B cell (primary cell): ENCODE results near the gene GPR142. TPM values are rescaled to one million over a fixed set of nuclear protein-coding genes. Genes with fewer than 3 reads are reported as not detected.

Experiments used
- ATAC-seq: fragments of 200-7000 bp; cut with Tn5 transposase; one replicate; pipeline ENCODE4 v1.10.0; 2021; ENCODE audit warnings: low read depth, mild to moderate bottlenecking, moderate number of reproducible peaks, moderate library complexity
- CTCF ChIA-PET: fragments of 350-600 bp; sonication (Branson Sonifier 250); formaldehyde crosslinking; loops from one replicate; lab custom pipeline; 2021; ENCODE audit warnings: antibody characterized with exemption, inconsistent platforms; lab: Charles Lee
- POLR2A ChIA-PET: fragments of 350-600 bp; sonication (Branson Sonifier 250); formaldehyde crosslinking; loops from one replicate; lab custom pipeline; 2021; ENCODE audit warnings: antibody characterized with exemption; lab: Charles Lee
- DNase-seq: peaks from one replicate; pipeline ENCODE4 v3.0.0; 2013
- H2AFZ ChIP-seq: 2 replicates; pipeline ENCODE4 v1.6.1; 2012; ENCODE audit warnings: mild to moderate bottlenecking, low read depth, low read length; ENCODE audit not compliant: insufficient read depth, poor library complexity, severe bottlenecking
- H3K27ac ChIP-seq, 2 donors: 1 replicate in 1 of 2; 2 replicates in 1 of 2; pipeline ENCODE4 v1.5.1; 2012 to 2013; ENCODE audit warnings: low read length in 2 of 2, mild to moderate bottlenecking in 2 of 2, moderate library complexity in 1 of 2
- H3K27me3 ChIP-seq, 4 experiments: fragments of 200-600 bp in 1 of 4; sonication (generic) in 1 of 4; replicated peaks in 1 of 4; 1 replicate in 2 of 4; 2 replicates in 2 of 4; pipeline versions ENCODE4 v1.6.1 to v1.7.0; 2013 to 2016; ENCODE audit warnings: low read length in 3 of 4, mild to moderate bottlenecking in 2 of 4, mixed read lengths in 1 of 4, moderate library complexity in 1 of 4; ENCODE audit not compliant: insufficient read depth in 4 of 4, control insufficient read depth in 3 of 4; ENCODE audit errors: control extremely low read depth in 1 of 4
- H3K36me3 ChIP-seq, 2 experiments: replicated peaks in 1 of 2; 1 replicate in 1 of 2; 2 replicates in 1 of 2; pipeline versions ENCODE4 v1.6.1 to v1.7.1; 2013; ENCODE audit warnings: low read length in 1 of 2; ENCODE audit not compliant: insufficient read depth in 2 of 2, control insufficient read depth in 1 of 2; ENCODE audit errors: control extremely low read depth in 1 of 2, extremely low read depth in 1 of 2
- H3K4me1 ChIP-seq, 2 donors: fragments of 200-600 bp in 1 of 2; sonication (generic) in 1 of 2; 1 replicate in 1 of 2; 2 replicates in 1 of 2; pipeline versions ENCODE4 v1.5.1 to v1.6.1; 2013 to 2017; ENCODE audit warnings: low read length in 2 of 2; ENCODE audit not compliant: control insufficient read depth in 2 of 2, insufficient read depth in 2 of 2
- H3K4me2 ChIP-seq: replicated peaks from 2 replicates; pipeline ENCODE3; 2012; ENCODE audit warnings: mild to moderate bottlenecking, low read depth, low read length; ENCODE audit not compliant: poor library complexity, severe bottlenecking
- H3K4me3 ChIP-seq, 5 experiments: fragments of 200-600 bp in 1 of 5; sonication (generic) in 1 of 5; 1 replicate in 3 of 5; 2 replicates in 2 of 5; pipeline versions ENCODE4 v1.5.1 to v1.7.0; 2011 to 2016; ENCODE audit warnings: low read length in 4 of 5, mild to moderate bottlenecking in 4 of 5, low read depth in 2 of 5, control low read depth in 1 of 5, moderate library complexity in 1 of 5; ENCODE audit not compliant: insufficient read depth in 1 of 5; ENCODE audit errors: control extremely low read depth in 1 of 5, extremely low read depth in 1 of 5
- H3K79me2 ChIP-seq: fragments of 200-600 bp; sonication (generic); one replicate; pipeline ENCODE4 v1.6.0; 2016; ENCODE audit warnings: low read length; ENCODE audit not compliant: control insufficient read depth, insufficient read depth
- H3K9ac ChIP-seq: fragments of 200-600 bp; sonication (generic); 2 replicates; pipeline ENCODE4 v1.6.1; 2017; ENCODE audit warnings: mild to moderate bottlenecking, low read length, moderate library complexity
- H3K9me3 ChIP-seq, 3 donors: one replicate each; pipeline versions ENCODE4 v1.6.1 to v1.7.1; 2013; ENCODE audit warnings: low read length in 2 of 3; ENCODE audit not compliant: control insufficient read depth in 2 of 3, insufficient read depth in 1 of 3; ENCODE audit errors: control extremely low read depth in 1 of 3
- H4K20me1 ChIP-seq: 2 replicates; pipeline ENCODE4 v1.6.0; 2012; ENCODE audit warnings: mild to moderate bottlenecking, low read length; ENCODE audit not compliant: insufficient read depth, control insufficient read depth, poor library complexity, severe bottlenecking
- H3K27ac Mint-ChIP-seq: one replicate; pipeline ENCODE4 v1.8.0; 2021; ENCODE audit warnings: mixed read lengths
- H3K27me3 Mint-ChIP-seq: one replicate; pipeline ENCODE4 v1.8.0; 2021; ENCODE audit warnings: mixed read lengths
- H3K4me1 Mint-ChIP-seq: one replicate; pipeline ENCODE4 v1.8.0; 2021; ENCODE audit warnings: mixed read lengths
- H3K4me3 Mint-ChIP-seq: one replicate; pipeline ENCODE4 v1.8.0; 2021; ENCODE audit warnings: mixed read lengths
- H3K9me3 Mint-ChIP-seq: one replicate; pipeline ENCODE4 v1.8.0; 2022; ENCODE audit warnings: mixed read lengths; ENCODE audit not compliant: insufficient read depth
- EZH2 ChIP-seq: IDR thresholded peaks from 2 replicates; pipeline ENCODE4 v1.6.1; 2012; ENCODE audit warnings: borderline replicate concordance, low read depth, mild to moderate bottlenecking, moderate library complexity, low read length; ENCODE audit not compliant: insufficient read depth, poor library complexity, severe bottlenecking
- WGBS: methylation state at CpG from one replicate; pipeline ENCODE4 v1.1.5; 2013; ENCODE audit warnings: missing lambda C conversion rate; ENCODE audit not compliant: insufficient coverage; 5-methylcytosine and 5-hydroxymethylcytosine counted together
- intact Hi-C: fragments of 100-400 bp; cut with micrococcal nuclease; formaldehyde crosslinking; loops from one replicate; pipeline ENCODE4 v1.10.0; 2022
- polyA plus RNA-seq: library from polyadenylated mRNA; depleted of rRNA; stranded (reverse); fragments of >200 nt; gene quantifications from 2 replicates; pipeline ENCODE4 v1.2.3, GENCODE V29; 2012
- total RNA-seq, 2 donors: library from RNA; stranded (reverse); fragments of 120-200 nt in 1 of 2; gene quantifications; 1 replicate in 1 of 2; 2 replicates in 1 of 2; pipeline versions ENCODE4 v1.2.3 to v1.2.4, GENCODE V29; 2013 to 2022
- TF ChIP-seq, protein P1 (sequence below): fragments of 200-600 bp; IDR thresholded peaks from one replicate; pipeline ENCODE4 v1.8.0; 2022; ENCODE audit warnings: antibody characterized with exemption, mild to moderate bottlenecking

GPR142 gene
- total and polyA plus RNA-seq, 2 donors (not counting 1 experiment from before 2014, with no cell fraction given) = not detected

DNA sequence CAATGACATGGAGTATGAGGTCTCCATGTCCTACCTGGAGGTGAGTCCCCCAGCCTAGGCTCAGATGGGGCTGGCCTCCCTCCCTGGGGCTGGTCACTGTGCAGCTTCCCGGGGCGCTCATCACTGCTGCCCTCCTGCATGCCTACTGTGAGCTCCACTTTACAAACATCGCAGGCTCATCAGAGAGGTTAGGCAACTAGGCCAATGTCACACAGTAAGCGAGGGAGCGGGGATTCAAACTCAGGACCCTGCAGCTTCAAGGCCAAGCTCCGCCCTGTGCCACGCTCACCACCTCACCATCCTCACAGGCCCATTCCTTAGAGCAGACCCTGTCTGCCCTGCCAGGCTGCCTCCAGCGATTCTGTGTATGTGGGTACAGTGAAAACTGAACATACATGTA lies 24.2 kb upstream of the GPR142 start:
- no peak for DNase-seq
- H3K9me3 Mint-ChIP-seq = no peaks in the 10 kb centered on the region
- H3K36me3 ChIP-seq = no peaks in the 10 kb centered on the region
- 100% methylated on average over 4 of the region's 8 CpGs for WGBS
- H3K4me3 ChIP-seq = no peak overlapping the region
- no peaks in the 10 kb centered on the region for H3K79me2 ChIP-seq
- intact Hi-C loops = no loop called here
- H3K4me3 Mint-ChIP-seq = no peak overlapping the region
- no peaks in the 10 kb centered on the region for H3K4me1 ChIP-seq
- no peaks in the 10 kb centered on the region for H3K9me3 ChIP-seq
- no peaks in the 10 kb centered on the region for H3K4me1 Mint-ChIP-seq
- ATAC-seq = no peak
- ChIA-PET POLR2A (no interaction called here), CTCF (no interaction called here)
- no peak overlapping the region for H3K27ac ChIP-seq
- no peaks in the 10 kb centered on the region for H4K20me1 ChIP-seq
- H3K27ac Mint-ChIP-seq = no peak overlapping the region
- peaks cover 10% of the 10 kb centered on the region for H3K27me3 Mint-ChIP-seq
- H3K9ac ChIP-seq = no peak overlapping the region
- H3K27me3 ChIP-seq = no peaks in the 10 kb centered on the region
- no peak overlapping the region for H3K4me2 ChIP-seq
- no peak overlapping the region for H2AFZ ChIP-seq
- TF ChIP-seq EZH2 = no peak
- TF ChIP-seq, protein P1, sequence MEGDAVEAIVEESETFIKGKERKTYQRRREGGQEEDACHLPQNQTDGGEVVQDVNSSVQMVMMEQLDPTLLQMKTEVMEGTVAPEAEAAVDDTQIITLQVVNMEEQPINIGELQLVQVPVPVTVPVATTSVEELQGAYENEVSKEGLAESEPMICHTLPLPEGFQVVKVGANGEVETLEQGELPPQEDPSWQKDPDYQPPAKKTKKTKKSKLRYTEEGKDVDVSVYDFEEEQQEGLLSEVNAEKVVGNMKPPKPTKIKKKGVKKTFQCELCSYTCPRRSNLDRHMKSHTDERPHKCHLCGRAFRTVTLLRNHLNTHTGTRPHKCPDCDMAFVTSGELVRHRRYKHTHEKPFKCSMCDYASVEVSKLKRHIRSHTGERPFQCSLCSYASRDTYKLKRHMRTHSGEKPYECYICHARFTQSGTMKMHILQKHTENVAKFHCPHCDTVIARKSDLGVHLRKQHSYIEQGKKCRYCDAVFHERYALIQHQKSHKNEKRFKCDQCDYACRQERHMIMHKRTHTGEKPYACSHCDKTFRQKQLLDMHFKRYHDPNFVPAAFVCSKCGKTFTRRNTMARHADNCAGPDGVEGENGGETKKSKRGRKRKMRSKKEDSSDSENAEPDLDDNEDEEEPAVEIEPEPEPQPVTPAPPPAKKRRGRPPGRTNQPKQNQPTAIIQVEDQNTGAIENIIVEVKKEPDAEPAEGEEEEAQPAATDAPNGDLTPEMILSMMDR = no peak

DNA sequence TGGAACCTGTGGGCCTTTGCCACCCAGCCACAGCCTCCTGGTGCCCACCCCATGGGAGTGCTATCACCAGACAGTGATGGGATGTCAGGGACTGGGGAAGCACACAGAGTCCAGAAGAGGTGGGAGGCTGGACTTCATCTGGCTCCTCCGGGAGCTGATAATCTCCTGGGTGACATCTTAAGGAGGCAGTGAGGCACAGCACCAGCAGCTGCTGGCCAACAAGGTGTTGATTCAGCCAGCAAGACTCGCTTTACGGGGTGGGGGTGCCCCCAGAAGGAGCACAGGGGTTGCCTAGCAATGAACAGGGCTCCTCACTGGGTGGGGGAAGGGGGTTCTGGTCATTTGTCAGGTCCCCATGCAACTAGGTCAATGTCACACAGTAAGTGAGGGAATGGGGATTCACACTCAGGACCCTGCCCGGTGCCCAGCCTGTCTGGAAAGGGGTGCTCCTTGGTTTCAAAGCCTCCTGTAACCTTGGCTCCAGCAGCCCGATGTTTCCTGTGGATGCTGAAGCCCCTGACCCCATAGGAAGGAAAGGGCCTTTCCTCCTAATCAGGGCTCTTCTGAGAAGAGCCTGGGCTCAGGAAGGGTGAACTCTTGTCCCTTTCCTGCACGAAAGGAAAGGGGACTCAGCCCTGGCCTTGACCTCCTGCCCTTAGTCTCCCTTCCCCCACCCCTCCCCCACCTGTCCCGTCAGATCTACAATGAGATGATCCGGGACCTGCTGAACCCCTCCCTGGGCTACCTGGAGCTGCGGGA lies 23.6 kb upstream of the GPR142 start:
- POLR2A ChIA-PET = no interaction called here
- Histone ChIP-seq H3K4me1 (no peaks in the 10 kb centered on the region), H3K36me3 (no peaks in the 10 kb centered on the region), H3K9me3 (no peaks in the 10 kb centered on the region), H2AFZ (no peak overlapping the region), H3K4me3 (no peak overlapping the region), H3K9ac (no peak overlapping the region), H3K27ac (no peak overlapping the region), H3K27me3 (no peaks in the 10 kb centered on the region), H3K79me2 (no peaks in the 10 kb centered on the region), H3K4me2 (no peak overlapping the region), H4K20me1 (no peaks in the 10 kb centered on the region)
- Mint-ChIP-seq H3K4me1 (no peaks in the 10 kb centered on the region), H3K27me3 (peaks cover 16% of the 10 kb centered on the region), H3K9me3 (no peaks in the 10 kb centered on the region), H3K27ac (no peak overlapping the region), H3K4me3 (no peak overlapping the region)
- no peak for ATAC-seq
- WGBS = 84% methylated on average over 6 of the region's 9 CpGs
- no peak for TF ChIP-seq EZH2
- TF ChIP-seq, protein P1 = no peak
- CTCF ChIA-PET = no interaction called here
- DNase-seq = no peak
- intact Hi-C loops = no loop called here
